IPS-11a (cell line): Measurements from ENCODE around the gene MLIP.
"Not testable (repeated sequence)": the region's sequence is repeated elsewhere in the genome, so short reads cannot be mapped to it uniquely, and the experiment has no call there.

Source experiments
- H3K4me3 ChIP-seq: one replicate; pipeline ENCODE4 v1.5.1; 2013; ENCODE audit warnings: low read depth, low read length, control low read depth

Gene MLIP, protein sequence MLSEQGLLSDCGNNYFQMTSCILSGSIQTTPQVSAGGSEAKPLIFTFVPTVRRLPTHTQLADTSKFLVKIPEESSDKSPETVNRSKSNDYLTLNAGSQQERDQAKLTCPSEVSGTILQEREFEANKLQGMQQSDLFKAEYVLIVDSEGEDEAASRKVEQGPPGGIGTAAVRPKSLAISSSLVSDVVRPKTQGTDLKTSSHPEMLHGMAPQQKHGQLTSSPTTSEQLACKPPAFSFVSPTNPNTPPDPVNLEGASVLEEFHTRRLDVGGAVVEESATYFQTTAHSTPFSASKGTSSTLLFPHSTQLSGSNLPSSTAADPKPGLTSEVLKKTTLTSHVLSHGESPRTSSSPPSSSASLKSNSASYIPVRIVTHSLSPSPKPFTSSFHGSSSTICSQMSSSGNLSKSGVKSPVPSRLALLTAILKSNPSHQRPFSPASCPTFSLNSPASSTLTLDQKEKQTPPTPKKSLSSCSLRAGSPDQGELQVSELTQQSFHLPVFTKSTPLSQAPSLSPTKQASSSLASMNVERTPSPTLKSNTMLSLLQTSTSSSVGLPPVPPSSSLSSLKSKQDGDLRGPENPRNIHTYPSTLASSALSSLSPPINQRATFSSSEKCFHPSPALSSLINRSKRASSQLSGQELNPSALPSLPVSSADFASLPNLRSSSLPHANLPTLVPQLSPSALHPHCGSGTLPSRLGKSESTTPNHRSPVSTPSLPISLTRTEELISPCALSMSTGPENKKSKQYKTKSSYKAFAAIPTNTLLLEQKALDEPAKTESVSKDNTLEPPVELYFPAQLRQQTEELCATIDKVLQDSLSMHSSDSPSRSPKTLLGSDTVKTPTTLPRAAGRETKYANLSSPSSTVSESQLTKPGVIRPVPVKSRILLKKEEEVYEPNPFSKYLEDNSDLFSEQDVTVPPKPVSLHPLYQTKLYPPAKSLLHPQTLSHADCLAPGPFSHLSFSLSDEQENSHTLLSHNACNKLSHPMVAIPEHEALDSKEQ

DNA sequence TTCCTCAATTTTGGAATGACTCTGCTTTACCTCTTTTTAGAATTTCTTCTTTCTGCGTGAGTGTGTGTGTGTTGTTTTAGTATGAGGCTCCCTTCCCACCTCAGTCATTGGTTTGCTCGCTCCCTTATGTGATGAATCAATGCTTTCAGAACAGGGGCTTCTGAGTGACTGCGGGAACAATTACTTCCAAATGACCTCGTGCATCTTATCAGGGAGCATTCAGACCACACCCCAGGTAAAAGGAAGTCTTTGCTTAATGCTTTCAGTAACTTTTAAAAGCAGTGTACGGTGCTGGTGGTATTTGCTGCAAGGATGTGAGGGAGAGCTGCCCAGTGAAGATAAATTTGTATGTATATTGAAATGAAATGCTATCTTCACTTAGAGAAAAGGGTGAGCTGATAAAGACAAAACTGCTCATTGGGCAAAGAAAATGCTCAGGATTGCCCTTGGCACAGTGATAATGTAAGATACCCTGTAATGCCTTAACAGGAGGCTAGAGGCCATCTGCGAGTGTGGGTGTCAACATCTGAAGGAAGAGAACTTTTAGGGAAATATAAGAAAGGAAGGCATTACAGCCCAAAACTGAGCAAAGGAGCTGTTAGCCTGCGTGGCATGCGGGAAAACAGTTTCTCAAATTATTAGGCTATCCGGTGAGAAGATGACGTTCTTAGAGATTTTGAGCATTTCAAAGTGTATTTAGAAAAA lies at the start of gene MLIP:
Gene MLIP (plus strand): TSS at position 103 of the 705 bp plus-strand sequence. CDS start 37 bp downstream, at position 140.
- no peak within 1 kb of the TSS for H3K4me3 ChIP-seq

DNA sequence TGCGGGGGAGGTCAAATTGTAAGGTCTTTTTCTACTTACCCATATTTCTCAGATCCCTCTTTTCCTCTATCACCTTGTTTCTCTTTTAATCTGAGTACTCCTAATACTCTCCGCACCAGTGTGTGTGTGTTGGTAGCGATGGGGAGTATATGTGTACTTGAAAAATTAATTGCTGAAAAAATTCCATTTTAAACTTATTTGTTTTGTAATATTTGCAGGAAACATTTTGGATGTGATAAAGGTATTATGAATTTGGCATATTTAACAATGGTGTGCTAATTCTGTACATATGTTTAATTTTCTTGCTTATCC lies 48.1 kb upstream of the MLIP start:
- H3K4me3 ChIP-seq = no peak overlapping the region

DNA sequence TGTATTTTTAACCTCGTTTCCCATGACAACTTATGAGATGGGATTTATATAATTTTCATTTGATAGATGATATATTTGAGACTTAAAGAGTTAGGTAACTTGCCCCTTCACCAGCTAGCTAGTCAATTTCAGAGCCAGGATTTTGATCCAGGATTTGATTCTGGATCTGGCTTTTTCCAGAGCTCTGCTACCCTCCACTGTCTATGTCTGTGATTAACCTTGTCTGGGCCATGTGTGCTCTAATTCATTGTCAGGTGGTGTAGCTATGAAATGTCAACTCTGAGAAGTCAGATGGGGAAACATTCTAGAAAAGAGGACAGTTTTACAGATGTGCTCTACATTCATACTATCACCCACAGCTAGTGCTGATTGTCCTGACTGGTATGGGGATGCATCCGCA lies 42.5 kb upstream of the MLIP start:
- no peak overlapping the region for H3K4me3 ChIP-seq

DNA sequence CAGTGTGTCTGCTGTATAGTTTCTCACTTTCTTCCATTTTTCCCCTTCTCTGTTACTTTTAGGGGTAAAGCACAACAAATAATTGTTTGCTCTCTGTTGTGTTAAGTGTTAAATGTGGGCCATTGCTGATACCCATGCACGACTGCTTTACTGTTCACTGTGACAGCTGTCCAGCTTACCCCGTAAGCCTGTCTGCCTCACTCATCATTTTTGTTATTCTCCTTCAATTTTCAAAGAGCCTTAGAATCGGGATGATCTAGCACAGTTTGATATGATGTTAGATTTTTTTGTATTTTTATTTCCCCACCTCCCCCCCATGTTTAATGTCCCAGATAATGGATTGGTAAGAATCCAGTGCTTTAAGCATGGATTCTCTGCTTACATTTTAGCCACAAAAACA lies 41.2 kb upstream of the MLIP start:
- no peak overlapping the region for H3K4me3 ChIP-seq

DNA sequence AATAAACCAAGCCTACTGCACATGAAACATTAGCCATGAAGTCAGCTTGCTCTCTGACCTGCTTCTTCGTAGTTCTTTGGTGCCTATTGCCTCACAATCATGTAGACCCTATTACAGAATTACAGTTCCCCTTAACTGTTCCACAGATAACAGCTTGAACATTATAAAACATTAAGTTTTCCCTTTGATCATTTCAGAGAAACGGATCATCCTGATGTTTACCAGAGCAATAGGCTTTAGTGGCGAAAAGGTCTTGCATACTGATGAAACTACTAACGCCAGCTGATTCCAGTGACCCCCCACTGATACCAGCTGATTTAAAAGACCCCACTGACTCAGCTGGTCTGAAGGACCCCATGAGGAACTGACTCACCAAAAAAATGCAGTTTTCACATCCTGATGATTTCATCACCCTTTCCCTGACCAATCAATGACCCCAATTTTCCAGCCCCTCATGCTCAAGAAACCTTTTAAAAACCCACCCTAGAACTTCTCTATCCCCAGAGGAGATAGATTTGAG lies 39.4 kb upstream of the MLIP start:
- H3K4me3 ChIP-seq = no peak overlapping the region

DNA sequence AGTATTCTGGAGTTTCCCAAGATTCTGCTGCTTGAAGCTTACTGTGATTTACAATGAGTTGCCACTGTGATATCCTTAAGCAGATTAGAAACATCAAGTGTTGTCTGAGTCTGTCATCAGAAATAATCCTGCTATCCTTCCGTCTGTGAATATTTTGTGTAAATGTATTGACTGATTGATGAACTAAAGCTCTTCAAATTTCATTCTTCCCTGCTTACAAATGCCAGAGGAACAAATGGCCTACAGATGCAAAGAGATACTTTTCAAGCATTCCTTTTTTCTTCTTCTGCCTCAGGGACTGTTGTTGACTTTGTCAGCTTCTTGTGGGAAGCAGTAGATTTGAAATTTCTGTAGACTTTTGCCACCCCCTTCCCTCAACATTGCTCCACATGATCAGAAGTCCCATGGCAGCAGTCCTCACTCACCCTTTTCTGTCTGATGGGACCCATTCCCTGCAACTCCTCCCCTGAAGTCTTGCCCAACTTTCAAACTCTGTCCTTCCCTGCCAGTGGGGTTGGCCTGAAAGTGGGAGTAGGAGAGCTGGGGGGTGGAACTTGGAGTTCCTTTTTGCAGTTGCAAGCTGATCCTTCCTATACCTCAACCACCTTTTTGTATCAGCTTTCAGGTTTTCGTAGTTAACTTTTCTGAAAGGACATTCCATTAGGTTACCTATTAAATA lies 38.5 kb upstream of the MLIP start:
- no peak overlapping the region for H3K4me3 ChIP-seq

DNA sequence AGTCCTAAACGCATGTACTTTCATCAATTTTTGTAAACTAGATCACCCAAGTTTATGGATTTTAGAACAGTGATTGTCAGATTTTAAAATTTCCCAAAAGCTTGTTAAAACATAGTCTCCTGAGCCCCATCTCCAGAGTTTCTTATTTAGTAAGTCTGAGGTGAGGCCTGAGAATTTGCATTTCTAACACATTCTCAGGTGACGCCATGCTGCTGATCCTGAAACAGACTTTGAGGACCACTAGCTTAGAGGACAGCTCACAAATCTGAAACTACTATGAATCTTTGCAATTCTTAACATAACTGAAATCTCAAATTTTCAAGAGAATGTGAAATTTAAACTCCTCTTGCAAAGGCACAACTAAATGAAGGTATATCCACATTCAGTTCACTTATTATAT lies 37.8 kb upstream of the MLIP start:
- H3K4me3 ChIP-seq = no peak overlapping the region

DNA sequence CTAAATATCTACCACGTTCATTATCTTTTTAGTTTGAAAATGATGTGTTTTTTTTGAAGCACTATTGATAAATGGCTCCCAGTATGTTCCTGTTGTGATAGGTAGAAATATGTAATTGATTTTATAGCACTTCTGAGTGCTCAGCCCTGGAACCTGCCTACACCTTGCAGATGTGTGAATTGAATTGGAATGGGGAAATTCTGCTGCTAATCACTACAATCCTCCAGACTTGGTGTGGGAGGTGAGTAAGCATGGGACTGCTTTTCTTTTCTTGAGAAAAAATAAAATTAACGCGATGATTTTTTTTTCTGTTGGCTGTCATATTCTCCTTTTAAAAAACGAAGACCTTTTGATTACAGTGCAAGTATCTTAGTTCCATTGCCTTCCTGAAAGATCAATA lies 37.1 kb upstream of the MLIP start:
- H3K4me3 ChIP-seq = no peak overlapping the region

DNA sequence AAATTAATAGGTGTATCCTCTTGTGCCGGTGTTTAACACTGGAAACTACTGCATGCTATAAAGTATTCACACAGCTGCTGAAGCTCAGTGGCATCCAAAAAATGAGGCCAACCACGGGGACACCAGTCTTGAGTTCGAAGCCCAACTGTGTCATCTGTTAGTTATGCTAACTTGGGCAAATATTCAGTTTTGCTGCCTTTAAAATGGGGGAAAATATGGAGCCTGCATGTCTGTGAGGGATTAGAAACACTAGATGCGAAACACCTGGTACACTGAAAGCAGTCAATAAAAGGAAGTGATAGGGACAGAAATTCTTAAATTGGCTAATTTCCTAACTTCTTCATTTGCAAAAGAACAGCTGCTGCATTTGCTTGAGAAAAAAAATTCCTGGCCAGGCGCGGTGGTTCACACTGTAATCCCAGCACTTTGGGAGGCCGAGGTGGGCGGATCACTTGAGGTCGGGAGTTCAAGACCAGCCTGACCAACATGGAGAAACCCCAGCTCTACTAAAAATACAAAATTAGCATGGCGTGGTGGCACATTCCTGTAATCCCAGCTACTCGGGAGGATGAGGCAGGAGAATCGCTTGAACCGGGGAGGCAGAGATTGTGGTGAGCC lies 36.6 kb upstream of the MLIP start:
- H3K4me3 ChIP-seq = no peak overlapping the region

DNA sequence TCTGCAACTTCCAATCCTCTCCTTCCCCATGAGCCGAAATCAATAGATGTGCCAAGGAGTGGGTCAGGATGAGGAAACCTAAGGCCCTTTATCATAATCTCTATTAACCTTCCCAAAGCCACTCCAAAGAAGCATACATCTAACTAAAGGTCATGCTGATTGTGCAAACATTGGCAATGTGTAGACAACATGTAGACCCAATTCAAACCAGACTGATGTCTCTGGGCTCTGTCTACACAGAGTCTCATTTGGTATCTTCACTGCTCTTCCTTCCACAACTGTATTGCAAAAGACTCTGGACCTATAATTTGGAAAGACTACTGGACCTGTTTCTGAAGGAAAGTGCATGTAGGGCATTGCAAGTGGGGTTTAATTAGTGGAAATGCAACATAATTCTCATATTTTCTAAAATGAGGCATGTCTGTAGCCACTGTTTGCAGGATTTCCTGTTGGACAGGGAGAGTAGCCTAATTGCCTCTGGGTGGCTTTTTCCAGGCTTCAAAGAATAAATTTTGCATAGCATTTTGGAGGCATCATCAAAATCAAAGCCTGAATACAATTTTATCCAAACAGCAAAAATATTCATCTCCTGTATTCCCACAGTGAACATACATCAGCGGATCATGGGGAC lies 35.0 kb upstream of the MLIP start:
- no peak overlapping the region for H3K4me3 ChIP-seq

DNA sequence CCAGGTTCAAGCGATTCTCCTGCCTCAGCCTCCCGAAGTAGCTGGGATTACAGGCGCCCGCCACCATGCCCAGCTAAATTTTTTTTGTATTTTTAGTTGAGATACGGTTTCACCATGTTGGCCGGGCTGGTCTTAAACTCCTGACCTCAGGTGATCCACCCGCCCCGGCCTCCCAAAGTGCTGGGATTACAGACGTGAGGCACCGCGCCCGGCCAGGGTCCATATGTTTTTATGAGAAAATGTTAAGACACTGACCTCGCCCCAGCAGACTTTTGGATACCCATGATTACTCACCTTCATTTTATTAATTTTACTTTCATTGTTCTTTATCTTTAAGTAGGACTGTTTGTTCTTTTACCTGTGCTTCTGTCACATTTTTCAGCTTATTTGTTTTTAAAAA lies 29.7 kb upstream of the MLIP start:
- not testable (repeated sequence) for H3K4me3 ChIP-seq

DNA sequence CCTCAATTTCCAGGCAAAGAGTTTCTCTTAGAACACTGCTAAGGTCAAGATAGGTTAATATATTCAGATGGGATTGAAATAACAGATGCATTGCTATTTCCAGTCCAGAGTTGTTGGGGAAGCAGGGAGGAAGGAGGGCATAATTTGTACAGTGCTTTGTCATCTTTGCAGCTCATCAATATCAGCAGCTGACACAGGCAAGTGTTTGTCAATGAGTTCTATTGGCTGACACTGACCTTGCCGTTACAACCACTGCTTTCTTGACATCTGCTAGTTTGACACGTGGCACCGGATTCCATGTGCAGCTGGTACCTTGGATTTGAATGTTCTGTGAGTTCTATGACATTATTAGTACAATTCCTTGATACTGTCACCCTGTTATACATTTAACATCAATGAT lies 28.0 kb upstream of the MLIP start:
- no peak overlapping the region for H3K4me3 ChIP-seq

DNA sequence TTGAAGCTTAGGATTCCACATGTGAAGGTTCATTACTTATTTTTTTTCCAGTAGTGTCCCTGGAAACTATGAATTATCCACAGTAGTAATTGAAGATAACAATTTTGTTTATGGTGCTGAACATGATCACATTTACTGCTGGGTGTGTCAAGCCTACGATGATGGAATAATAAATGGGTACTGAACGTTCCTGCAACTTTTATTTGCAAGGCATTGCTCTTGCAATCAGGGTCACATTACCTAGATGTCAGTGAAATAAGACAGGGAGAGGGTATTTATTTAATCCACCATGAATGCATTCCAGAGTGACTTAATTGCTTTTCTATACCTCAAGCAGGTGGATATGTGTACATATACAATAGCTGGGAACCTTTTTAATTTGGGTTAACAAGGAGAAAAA lies 27.0 kb upstream of the MLIP start:
- no peak overlapping the region for H3K4me3 ChIP-seq

DNA sequence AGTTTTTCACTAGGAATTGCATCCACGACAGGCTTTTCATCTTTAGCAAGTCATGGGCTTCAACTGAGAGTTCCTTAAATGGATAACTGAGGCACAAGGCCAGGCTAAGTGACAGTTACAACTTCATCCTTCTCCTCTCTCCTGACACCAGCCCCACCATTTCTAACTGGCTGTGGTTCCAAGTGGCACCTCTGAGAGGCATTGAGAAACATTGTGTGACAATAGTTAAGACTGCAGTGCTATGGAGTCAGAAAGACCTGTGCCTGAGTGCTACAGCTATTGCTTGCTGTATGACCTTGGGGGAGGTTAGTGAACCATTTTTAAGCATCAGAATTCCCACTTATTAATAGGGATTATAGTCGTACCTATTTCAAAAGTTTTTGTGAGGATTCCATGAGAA lies 26.2 kb upstream of the MLIP start:
- no peak overlapping the region for H3K4me3 ChIP-seq

DNA sequence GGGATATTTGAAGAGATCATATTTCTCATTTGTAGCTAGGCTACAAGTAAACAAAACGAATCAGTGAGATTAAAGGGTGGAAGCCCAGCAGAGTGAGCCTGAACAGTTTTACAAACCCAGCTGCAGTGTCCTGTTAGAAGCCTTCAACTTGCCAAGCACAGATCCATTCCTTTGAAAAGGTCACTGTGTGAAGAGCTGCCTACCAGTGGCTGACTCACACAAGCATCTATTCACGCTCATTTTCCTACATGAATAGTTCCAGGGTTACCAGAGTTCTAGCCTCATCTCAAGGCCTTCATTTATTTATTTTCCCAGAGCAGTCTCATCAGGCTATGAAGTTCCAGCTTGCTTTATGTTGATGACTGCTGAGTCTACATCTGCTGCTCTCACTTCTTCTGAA lies 25.7 kb upstream of the MLIP start:
- no peak overlapping the region for H3K4me3 ChIP-seq

DNA sequence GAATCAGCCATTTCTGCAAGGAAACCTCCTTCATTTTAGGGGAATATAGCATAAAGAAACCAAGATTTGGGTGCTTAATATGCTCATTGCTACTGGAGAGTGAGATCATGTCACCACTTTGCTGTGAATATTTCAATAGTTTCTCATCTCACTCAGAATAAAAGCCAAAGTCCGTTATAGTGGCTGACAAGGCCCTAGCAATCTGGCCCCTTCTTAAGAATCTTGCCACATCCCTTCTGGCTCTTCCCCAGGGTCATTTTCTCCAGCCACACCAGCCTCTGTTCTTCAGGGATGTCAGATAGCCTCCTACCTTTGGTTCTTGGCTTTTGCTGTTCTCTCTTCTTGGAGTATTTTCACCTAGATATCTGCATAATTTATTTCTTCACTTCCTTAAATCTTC lies 24.8 kb upstream of the MLIP start:
- no peak overlapping the region for H3K4me3 ChIP-seq

DNA sequence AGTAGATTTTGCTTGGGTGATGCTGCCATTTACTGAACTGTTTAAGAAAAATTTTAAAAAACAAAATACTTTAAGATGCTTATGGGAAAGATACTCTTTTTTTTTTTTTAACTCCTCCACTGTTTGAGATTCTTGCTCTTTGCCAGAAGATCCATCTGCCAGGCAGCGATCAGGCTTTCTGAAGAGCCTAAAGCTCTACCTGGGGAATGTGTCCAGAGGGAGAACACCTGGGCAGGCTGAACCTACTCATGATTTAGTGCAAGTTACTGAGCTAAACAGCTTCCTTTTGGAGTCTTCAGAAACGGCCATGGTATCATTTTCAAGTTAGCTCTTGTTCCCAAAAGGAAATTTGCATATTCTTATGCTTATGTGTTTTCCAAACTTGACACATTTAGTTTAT lies 23.5 kb upstream of the MLIP start:
- no peak overlapping the region for H3K4me3 ChIP-seq

DNA sequence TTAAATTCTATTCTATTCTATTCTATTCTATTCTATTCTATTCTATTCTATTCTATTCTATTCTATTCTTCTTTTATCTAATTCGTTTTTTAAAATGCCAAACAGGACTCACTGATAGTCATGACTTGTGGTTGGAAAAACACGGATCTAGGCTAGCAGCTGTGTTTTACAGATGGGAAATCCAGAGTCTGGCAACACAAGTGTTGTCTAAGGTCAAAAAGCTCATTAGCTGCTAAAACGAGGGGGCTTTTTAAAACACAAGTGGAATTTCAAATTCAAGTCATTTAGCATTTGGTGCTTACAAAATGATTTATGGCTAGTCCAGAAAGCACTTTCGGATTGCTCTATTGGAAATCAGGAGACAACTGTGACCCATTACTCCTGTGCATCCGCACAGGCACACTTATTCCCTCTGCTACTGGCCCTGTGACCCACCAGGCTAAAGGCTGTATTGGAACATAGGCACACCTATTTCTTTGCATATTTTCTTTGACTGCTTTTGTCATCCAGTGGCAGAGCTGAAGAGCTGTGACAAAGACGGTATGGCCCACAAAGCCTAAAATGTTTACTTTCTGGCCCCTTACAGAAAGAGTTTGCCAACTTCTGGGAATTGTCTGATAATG lies 17.8 kb upstream of the MLIP start:
- no peak overlapping the region for H3K4me3 ChIP-seq

DNA sequence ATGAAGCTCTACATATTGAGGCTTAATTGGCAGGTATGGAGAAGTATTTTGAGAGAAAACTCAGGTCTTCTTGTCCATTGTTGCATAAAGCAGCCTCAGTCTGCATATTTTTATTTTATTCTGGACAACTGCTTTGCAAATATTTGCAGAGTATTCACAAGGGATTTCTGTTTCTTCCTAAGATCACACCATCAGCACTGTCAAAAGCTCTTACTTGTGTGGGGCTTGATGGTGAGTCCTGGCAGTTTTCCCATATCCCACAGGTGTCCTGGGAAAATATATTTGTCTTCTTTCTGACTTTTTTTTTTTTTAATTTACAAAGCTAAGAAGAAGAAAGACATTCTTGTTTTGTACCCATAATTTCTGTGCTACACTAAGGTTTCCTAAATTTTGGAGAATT lies 16.9 kb upstream of the MLIP start:
- no peak overlapping the region for H3K4me3 ChIP-seq
